ENCODE measurements around the gene MARCHF10. TPM values are rescaled to one million over a fixed set of nuclear protein-coding genes. Genes with fewer than 3 reads are reported as not detected.

The MARCHF10 gene
- total RNA-seq, 1 experiment from 2014 or later: 0.39 TPM

- Histone ChIP-seq H3K27me3 (ENCODE audit: control insufficient read depth, insufficient read depth, low read length) (no peaks in the 10 kb centered on the region; the same call in 1 of the 2 replicates), H3K4me3 (ENCODE audit: low read depth in 2 of 2, low read length in 2 of 2) (no peak overlapping the region), H3K27ac (ENCODE audit: low read length) (no peak overlapping the region), H3K9me3 (ENCODE audit: control insufficient read depth, insufficient read depth, low read depth, low read length) (no peaks in the 10 kb centered on the region), H3K36me3 (ENCODE audit: control insufficient read depth, insufficient read depth, low read length) (no peaks in the 10 kb centered on the region), H3K4me1 (ENCODE audit: control insufficient read depth, insufficient read depth, low read length) (peaks cover 8% of the 10 kb centered on the region; the same call in 1 of the 2 replicates)
- ATAC-seq: no peak
- BruUV-seq (replicated peaks): no TSS peak
- DNase-seq (ENCODE audit: low read depth, low spot score): no peak
- TF ChIP-seq SIN3A (IDR thresholded peaks at IDR 0.05; ENCODE audit: borderline replicate concordance, insufficient read depth, low read depth, low read length) (no peak), TCF7L2 (IDR thresholded peaks at IDR 0.05; ENCODE audit: low read depth, low read length) (no peak)
- ChIA-PET POLR2A (no interaction called here), CTCF (no interaction called here)
- intact Hi-C loops (cut with micrococcal nuclease; ENCODE audit: unreplicated experiment): no loop called here
- in situ Hi-C loops (cut with HindIII; ENCODE audit: low pct_unique_long_range_greater_than_20kb, low sequenced_read_pairs): no loop called here
These were observed 42.8 kb downstream of the MARCHF10 start for GRCh38 chr17:62765351-62765750.

GRCh38 chr17:62763891-62764600 lies 44.1 kb downstream of the MARCHF10 start:
- Histone ChIP-seq H3K4me1 (ENCODE audit: control insufficient read depth, insufficient read depth, low read length) (peaks cover 8% of the 10 kb centered on the region; the same call in 1 of the 2 replicates), H3K36me3 (ENCODE audit: control insufficient read depth, insufficient read depth, low read length) (no peaks in the 10 kb centered on the region), H3K27ac (ENCODE audit: low read length) (no peak overlapping the region), H3K4me3 (ENCODE audit: low read depth in 2 of 2, low read length in 2 of 2) (no peak overlapping the region), H3K27me3 (ENCODE audit: control insufficient read depth, insufficient read depth, low read length) (no peaks in the 10 kb centered on the region; the same call in 1 of the 2 replicates), H3K9me3 (ENCODE audit: control insufficient read depth, insufficient read depth, low read depth, low read length) (no peaks in the 10 kb centered on the region)
- intact Hi-C loops (cut with micrococcal nuclease; ENCODE audit: unreplicated experiment) (no loop called here), in situ Hi-C loops (cut with HindIII; ENCODE audit: low pct_unique_long_range_greater_than_20kb, low sequenced_read_pairs) (no loop called here)
- TF ChIP-seq TCF7L2 (IDR thresholded peaks at IDR 0.05; ENCODE audit: low read depth, low read length) (no peak), POLR2AphosphoS5 (IDR thresholded peaks at IDR 0.05; ENCODE audit: low read depth, low read length) (no peak), SIN3A (IDR thresholded peaks at IDR 0.05; ENCODE audit: borderline replicate concordance, insufficient read depth, low read depth, low read length) (no peak), CTCF (IDR thresholded peaks at IDR 0.05) (no peak), REST (IDR thresholded peaks at IDR 0.05; ENCODE audit: insufficient read depth in 1 of 2, low read depth in 2 of 2, low read length in 1 of 2) (no peak)
- no TSS peak for BruUV-seq (replicated peaks)
- CTCF ChIA-PET: no interaction called here
- ATAC-seq (no peak), DNase-seq (ENCODE audit: low read depth, low spot score) (no peak)
- POLR2A ChIA-PET: no interaction called here

- no peak overlapping the region for H3K27ac ChIP-seq (ENCODE audit: low read length)
- intact Hi-C loops (cut with micrococcal nuclease; ENCODE audit: unreplicated experiment): no loop called here
These were observed 46.2 kb downstream of the MARCHF10 start for GRCh38 chr17:62761884-62762283.

More at GRCh38 chr17:62761884-62762283, 46.2 kb downstream of the MARCHF10 start:
- DNase-seq (ENCODE audit: low read depth, low spot score) (no peak), ATAC-seq (peak; percentile 90)
- ChIA-PET CTCF (no interaction called here), POLR2A (no interaction called here)
- H3K27me3 ChIP-seq (ENCODE audit: control insufficient read depth, insufficient read depth, low read length): no peaks in the 10 kb centered on the region; the same call in 1 of the 2 replicates
- H3K36me3 ChIP-seq (ENCODE audit: control insufficient read depth, insufficient read depth, low read length): no peaks in the 10 kb centered on the region
- in situ Hi-C loops (cut with HindIII; ENCODE audit: low pct_unique_long_range_greater_than_20kb, low sequenced_read_pairs): no loop called here
- no peak overlapping the region for H3K4me3 ChIP-seq (ENCODE audit: low read depth in 2 of 2, low read length in 2 of 2)
- TF ChIP-seq CTCF (IDR thresholded peaks at IDR 0.05) (no peak), REST (IDR thresholded peaks at IDR 0.05; ENCODE audit: insufficient read depth in 1 of 2, low read depth in 2 of 2, low read length in 1 of 2) (no peak), SIN3A (IDR thresholded peaks at IDR 0.05; ENCODE audit: borderline replicate concordance, insufficient read depth, low read depth, low read length) (no peak), TCF7L2 (IDR thresholded peaks at IDR 0.05; ENCODE audit: low read depth, low read length) (no peak), POLR2AphosphoS5 (IDR thresholded peaks at IDR 0.05; ENCODE audit: low read depth, low read length) (no peak)
- BruUV-seq (replicated peaks): no TSS peak
- no peaks in the 10 kb centered on the region for H3K9me3 ChIP-seq (ENCODE audit: control insufficient read depth, insufficient read depth, low read depth, low read length)
- H3K4me1 ChIP-seq (ENCODE audit: control insufficient read depth, insufficient read depth, low read length): peaks cover 8% of the 10 kb centered on the region; the same call in 1 of the 2 replicates

All from Panc1 (cell line).